GM19438 (cell line): ENCODE results near the gene PLOD3.
"Not testable (repeated sequence)": the region's sequence is repeated elsewhere in the genome, so short reads cannot be mapped to it uniquely, and the experiment has no call there.

Source experiments
- ATAC-seq: cut with Tn5 transposase; IDR thresholded peaks from one replicate; pipeline ENCODE4 v1.9.1; 2021; ENCODE audit warnings: low read depth; ENCODE audit not compliant: unreplicated experiment

The PLOD3 gene, protein sequence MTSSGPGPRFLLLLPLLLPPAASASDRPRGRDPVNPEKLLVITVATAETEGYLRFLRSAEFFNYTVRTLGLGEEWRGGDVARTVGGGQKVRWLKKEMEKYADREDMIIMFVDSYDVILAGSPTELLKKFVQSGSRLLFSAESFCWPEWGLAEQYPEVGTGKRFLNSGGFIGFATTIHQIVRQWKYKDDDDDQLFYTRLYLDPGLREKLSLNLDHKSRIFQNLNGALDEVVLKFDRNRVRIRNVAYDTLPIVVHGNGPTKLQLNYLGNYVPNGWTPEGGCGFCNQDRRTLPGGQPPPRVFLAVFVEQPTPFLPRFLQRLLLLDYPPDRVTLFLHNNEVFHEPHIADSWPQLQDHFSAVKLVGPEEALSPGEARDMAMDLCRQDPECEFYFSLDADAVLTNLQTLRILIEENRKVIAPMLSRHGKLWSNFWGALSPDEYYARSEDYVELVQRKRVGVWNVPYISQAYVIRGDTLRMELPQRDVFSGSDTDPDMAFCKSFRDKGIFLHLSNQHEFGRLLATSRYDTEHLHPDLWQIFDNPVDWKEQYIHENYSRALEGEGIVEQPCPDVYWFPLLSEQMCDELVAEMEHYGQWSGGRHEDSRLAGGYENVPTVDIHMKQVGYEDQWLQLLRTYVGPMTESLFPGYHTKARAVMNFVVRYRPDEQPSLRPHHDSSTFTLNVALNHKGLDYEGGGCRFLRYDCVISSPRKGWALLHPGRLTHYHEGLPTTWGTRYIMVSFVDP

DNA sequence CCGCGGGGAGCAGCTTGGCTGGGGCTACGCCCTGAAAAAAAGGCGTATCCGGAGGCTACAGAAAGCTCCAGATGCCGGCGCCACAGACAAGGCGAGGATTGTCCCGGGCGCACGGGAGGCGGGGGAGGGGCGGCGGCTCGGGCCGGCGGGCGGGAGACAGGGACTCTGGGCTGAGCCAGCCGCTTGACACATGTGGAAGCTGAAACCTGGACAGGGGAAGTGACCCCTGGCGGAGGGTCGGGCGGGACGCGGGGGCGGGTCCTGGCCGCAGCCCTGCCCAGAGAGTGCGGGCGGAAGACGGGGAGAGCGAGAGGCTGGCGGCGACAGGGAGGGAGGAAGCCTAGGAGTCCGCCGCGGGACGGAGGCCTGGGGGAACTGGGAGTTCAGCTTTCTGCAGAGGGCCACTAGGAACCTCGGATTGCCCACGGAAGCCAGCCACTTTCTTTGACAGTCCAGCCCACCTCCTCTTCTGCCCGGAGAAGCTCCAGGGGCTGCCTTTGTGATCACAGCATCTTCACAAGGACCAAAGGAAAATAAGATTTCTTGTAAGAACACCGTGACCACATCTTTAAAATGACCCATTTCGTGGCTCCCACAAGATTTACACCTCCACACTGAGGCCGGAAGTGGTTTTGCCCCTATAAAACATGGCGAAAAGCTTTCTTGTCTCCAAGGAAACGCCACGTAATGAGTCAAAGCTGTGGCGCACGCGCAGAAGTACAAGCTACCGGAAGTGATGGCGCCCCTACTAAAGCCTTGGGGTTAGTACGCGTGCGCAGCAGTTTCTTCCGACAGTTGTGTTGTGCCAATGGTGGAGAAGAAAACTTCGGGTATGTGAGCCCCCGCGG, at the start of gene PLOD3, which contains the start of gene ZNHIT1:
TSS of gene PLOD3 (minus strand) at position 194 of the 848 bp plus-strand sequence. CDS start 307 bp downstream, outside the sequence.
TSS of gene ZNHIT1 (plus strand) at position 778 of the 848 bp plus-strand sequence. CDS start at position 809, 31 bp downstream.
- peak; percentile 71 for ATAC-seq

DNA sequence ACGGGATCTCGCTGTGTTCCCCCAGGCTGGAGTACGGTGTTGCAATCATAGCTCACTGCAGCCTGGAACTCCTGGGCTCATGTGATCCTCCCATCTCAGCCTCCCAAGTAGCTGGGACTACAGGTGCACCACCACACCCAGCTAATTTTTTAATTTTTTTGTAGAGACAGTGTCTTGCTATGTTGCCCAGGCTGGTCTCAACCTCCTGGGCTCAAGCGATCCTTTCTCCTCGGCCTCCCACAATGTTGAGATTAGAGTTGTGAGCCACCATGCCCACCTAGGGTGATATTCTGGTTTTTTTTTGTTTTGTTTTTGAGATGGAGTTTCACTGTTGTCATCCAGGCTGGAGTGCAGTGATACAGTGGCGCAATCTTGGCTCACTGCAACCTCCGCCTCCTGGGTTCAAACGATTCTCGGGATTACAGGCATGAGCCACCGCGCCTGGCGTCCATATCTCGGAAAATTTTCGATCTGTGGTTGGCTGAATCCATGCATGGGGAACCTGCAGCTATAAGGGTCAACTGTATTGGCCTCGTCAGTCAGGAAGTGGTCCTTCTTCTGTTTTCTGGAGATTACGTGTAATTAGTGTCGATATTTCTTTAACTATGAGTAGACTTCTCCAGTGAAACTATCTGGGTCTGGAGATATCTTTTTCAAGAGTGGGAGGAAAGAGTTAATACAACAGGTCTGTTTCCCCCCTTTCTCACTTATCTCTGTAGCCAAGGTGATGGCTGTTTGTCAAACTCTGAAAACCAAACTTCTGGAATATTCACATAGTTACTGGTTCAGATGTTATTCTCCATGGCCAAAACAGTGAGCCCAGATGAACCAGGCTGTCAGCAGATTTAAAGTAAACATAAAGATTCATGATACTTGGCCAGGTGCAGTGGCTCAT, 48.5 kb upstream of the PLOD3 start:
- ATAC-seq = no peak

- not testable (repeated sequence) for ATAC-seq
Observed at GRCh38 chr7:101264102-101264706, 46.8 kb upstream of the PLOD3 start.

DNA sequence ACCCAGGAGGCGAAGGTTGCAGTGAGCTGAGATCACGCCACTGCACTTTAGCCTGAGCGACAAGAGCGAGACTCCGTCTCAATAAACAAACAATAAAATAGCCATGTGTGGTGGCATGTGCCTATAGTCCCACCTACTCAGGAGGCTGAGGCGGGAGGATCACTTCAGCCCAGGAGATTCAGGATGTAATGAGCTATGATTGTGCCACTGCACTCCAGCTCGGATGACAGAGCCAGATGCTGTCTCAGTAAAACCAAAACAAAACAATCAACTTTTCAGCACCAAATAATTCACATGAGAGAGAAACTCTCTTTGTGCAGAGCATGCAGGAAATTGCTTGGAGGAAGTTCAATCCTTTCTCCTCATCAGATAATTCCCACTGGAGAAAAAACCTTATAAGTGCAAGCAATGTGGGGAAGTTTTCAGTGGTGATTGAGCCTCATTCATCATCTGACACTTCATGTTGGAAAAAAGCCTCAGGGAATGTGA, 40.9 kb upstream of the PLOD3 start:
- no peak for ATAC-seq

- ATAC-seq = no peak
Observed at GRCh38 chr7:101255796-101256195, 38.4 kb upstream of the PLOD3 start.

- ATAC-seq = not testable (repeated sequence)
Observed at GRCh38 chr7:101253199-101253598, 35.8 kb upstream of the PLOD3 start.

DNA sequence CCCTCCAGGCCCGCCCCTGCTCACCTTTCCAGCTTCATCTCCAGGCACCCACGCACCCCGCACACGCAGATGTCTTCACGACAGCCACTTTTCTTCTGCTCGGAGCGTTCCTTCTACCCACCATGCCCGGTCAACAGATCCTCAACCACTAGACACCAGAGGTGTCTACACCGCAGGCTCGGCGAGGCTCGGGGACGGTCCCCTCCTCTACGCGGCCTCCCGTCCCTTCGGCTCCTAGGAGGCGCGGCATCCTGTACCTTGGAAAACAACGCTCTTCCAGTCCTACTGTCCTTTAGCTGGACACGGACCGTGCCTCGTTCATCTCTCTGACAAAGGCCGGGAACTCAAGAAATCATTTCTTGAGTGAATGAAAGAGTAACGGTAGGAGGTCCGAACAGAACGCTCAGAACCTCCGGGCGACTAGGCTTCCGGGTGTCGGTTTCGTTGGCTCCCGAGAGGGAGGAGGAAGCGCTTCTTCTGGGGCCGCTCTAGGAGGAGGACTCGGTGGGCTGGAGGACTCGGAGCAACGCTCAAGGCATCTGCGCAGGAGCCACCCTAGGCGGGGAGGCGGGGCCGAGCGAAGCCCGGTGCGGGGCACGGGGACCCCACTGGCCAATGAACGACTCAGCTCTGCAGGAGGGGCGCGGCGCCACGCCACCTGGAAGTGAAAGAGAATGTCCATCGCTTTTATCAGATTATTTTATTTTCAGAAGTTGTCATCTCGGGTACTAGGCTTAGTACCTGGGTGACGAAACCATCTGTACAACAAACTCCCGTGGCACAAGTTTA, 34.7 kb upstream of the PLOD3 start:
- peak; percentile 90 for ATAC-seq

- no peak for ATAC-seq
Observed at GRCh38 chr7:101250324-101250723, 32.9 kb upstream of the PLOD3 start.

GRCh38 chr7:101248276-101248675, 30.9 kb upstream of the PLOD3 start:
- no peak for ATAC-seq

DNA sequence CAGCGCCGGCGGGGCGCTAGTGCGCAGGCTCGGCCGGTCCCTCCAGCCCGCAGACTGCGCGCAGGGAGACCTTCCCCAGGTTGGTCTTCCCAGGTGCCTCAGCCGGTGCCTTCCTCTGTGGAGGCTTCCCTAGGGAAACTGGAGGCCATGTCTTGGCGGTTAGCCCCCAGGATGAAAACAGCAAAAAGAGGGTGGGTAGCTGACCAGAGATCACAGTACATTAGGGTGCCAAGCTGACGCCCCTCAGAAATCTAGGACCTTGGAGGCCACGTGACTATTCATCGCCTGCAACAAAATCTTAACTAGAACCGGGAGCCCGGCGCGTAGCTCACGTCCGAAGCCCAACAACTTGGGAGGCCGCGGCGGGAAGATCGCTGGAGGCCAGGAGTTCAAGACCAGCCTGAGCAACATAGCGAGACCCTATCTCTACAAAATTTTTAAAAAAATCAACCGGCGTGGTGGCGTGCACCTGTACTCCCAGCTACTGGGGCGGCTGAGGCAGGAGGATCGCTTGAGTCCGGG, 27.8 kb upstream of the PLOD3 start:
- ATAC-seq = no peak

DNA sequence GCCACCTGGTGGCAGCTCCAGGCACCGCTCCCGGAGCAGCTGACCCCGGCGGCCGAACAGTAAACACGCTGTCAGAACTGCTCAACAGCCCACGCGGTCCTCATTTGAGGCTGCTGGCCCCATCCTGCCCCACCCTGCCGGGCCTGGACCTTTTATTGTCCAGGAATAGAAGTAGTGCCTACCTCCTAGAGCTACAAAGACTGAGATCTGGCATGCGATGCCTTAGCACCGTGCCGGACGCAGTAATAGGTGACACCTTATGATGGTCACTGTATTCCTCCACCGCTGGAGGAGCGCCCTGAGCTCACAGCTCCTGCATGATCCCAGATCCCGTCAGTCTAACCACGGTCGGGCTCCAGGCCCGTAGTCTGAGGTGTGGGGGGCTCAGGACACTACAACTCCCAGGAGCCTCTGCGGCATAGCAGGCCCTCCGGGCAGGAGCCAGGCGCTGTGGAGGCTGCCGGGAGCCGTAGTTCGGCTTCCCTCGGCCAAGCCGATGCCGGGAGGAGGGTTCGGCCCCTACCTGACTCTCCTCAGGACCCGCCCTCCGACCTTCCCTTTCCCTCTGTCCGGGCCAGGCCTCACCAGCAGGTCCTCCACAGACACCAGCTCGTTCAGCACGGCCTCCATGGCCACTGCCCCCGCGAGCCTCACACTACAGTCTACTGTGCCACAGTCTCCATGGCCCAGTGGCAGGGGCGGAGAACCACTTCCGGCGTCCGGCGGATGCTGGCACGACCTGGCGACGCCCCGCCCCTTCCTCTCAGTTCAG, 27.2 kb upstream of the PLOD3 start, which contains the start of gene FIS1:
TSS of gene FIS1 (minus strand) at position 707 of the 772 bp plus-strand sequence. CDS start at position 630, 77 bp downstream.
- peak; percentile 91 for ATAC-seq

DNA sequence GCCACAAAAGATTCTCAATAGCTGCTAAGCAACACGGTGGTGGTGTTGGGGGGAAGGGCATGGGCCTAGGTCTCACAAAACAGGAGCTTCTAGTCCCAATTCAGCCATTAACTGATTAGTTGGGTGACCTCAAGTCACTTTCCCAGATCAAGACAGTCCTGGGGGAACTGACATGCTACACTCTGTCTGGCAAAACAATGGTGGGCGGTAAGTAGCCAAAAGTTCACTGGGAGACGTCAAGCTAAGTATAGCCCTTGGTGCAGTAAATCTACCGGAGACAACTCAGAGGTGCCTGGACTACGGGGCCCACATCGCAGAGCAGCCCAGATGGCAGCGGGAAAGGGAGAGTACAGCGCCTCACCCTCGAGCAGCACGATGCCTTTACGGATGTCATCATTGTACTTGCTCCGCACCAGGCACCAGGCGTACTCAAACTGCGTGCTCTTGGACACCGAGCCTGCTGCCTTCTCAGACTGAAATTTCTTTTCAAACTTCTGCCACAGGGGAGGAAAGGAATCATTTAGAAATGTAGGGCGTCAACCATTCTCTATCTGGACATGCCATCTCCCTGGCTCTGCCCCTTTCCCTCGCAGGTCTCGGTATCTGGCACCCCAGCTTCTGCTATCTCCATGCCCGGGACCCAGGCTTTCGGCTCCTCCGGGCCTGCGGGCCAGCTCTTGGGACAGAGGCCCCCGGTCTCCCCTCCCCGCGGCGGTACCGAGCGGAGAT, 26.4 kb upstream of the PLOD3 start:
- ATAC-seq = no peak

DNA sequence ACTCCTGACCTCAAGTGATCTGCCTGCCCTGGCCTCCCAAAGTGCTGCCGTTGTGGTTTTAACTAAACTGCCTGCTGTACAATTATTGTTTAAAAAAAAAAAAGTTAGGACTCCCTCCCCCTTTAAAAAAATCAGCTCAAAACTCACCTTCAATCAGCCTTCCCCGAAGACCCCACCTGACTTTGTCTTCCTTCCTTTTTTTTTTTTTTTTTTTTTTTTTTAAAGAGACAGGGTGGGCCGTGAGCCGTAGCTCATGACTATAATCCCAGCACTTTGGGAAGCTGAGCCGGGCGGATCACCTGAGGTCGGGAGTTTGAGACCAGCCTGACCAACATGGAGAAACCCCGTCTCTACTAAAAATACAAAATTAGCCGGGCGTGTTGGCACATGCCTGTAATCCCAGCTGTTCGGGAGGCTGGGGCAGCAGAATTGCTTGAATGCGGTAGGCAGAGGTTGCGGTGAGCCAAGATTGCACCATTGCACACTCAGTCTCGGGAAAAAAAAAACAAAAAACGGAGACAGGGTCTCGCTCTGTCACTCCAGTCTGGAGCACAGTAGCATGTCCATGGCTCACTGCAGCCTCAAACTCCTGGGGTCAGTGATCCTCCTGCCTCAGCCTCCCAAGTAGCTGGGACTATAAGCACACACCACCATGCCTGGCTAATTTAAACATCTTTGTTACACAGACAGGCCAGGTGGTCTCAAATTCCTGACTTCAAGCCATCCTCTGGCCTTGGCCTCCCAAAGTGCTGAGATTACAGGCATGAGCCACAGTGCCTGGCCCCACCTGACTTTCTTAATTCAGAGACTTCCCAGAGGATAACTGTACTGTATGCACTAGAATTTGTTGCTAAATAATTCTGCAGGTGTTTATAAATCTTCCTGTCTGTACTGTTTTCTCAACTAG, 24.3 kb upstream of the PLOD3 start:
- no peak for ATAC-seq

- no peak for ATAC-seq
Observed at GRCh38 chr7:101241015-101241363, 23.6 kb upstream of the PLOD3 start.

GRCh38 chr7:101240226-101241014, 23.0 kb upstream of the PLOD3 start:
- no peak for ATAC-seq
